SK-N-SH (cell line): Measurements from ENCODE around the gene SCN11A. TPM values are rescaled to one million over a fixed set of nuclear protein-coding genes. Genes with fewer than 3 reads are reported as not detected.

Experiments used
- CTCF ChIA-PET: fragments of 300-600, 350-600 bp; formaldehyde crosslinking; extraction: SDS; loops from one replicate; lab custom pipeline; 2021; lab: Yijun Ruan, JAX
- POLR2A ChIA-PET: fragments of 350-600 bp; sonication (Branson Sonifier 250); formaldehyde crosslinking; extraction: SDS; loops from one replicate; lab custom pipeline; 2020; ENCODE audit warnings: antibody characterized with exemption, inconsistent platforms; lab: Yijun Ruan, JAX
- DNase-seq: peaks from one replicate; pipeline ENCODE4 v3.0.0; 2012
- H2AFZ ChIP-seq: fragments of 200-600 bp; sonication (generic); 2 replicates; pipeline ENCODE4 v1.8.1; 2016; ENCODE audit warnings: antibody characterized with exemption, mild to moderate bottlenecking, low read depth
- H3F3A ChIP-seq: fragments of 200-600 bp; sonication (generic); replicated peaks from 2 replicates; pipeline ENCODE3; 2016; ENCODE audit warnings: antibody characterized with exemption, mild to moderate bottlenecking; ENCODE audit not compliant: insufficient read depth
- H3K27ac ChIP-seq, 2 experiments: fragments of 200-500 bp in 1 of 2; fragments of 200-600 bp in 1 of 2; sonication (Bioruptor generic) in 1 of 2; sonication (generic), shearing (Covaris generic) in 1 of 2; 2 replicates each; pipeline versions ENCODE4 v1.5.1 to v1.6.1; 2014 to 2016; ENCODE audit warnings: low read depth in 2 of 2, inconsistent platforms in 1 of 2, low read length in 1 of 2, mild to moderate bottlenecking in 1 of 2, mixed read lengths in 1 of 2
- H3K27me3 ChIP-seq: fragments of 200-600 bp; sonication (generic), shearing (Covaris generic); 2 replicates; pipeline ENCODE4 v1.6.1; 2016; ENCODE audit warnings: mixed run types; ENCODE audit not compliant: insufficient read depth
- H3K36me3 ChIP-seq, 2 experiments: fragments of 200-500 bp in 1 of 2; fragments of 200-600 bp in 1 of 2; sonication (Bioruptor generic) in 1 of 2; sonication (generic) in 1 of 2; replicated peaks in 1 of 2; 2 replicates each; pipeline versions ENCODE3 to v1.5.1; 2014 to 2016; ENCODE audit warnings: low read length in 1 of 2, mild to moderate bottlenecking in 1 of 2; ENCODE audit not compliant: insufficient read depth in 2 of 2, control insufficient read depth in 1 of 2
- H3K4me1 ChIP-seq, 2 experiments: fragments of 200-500 bp in 1 of 2; fragments of 200-600 bp in 1 of 2; sonication (Bioruptor generic) in 1 of 2; sonication (generic), shearing (Covaris generic) in 1 of 2; 2 replicates each; pipeline versions ENCODE4 v1.5.1 to v1.6.1; 2014 to 2016; ENCODE audit warnings: low read depth in 1 of 2, low read length in 1 of 2, mixed run types in 1 of 2; ENCODE audit not compliant: insufficient read depth in 2 of 2, control insufficient read depth in 1 of 2
- H3K4me2 ChIP-seq: fragments of 200-600 bp; sonication (generic), shearing (Covaris generic); 2 replicates; pipeline ENCODE4 v1.6.1; 2017; ENCODE audit warnings: mixed run types
- H3K4me3 ChIP-seq, 2 experiments: fragments of 200-500 bp in 1 of 2; fragments of 200-600 bp in 1 of 2; sonication (Bioruptor generic) in 1 of 2; sonication (generic), shearing (Covaris generic) in 1 of 2; 2 replicates each; pipeline versions ENCODE4 v1.5.1 to v1.8.1; 2014 to 2016; ENCODE audit warnings: low read depth in 2 of 2, inconsistent platforms in 1 of 2, low read length in 1 of 2, mild to moderate bottlenecking in 1 of 2, mixed read lengths in 1 of 2, moderate library complexity in 1 of 2
- H3K79me2 ChIP-seq: fragments of 200-600 bp; sonication (generic); 2 replicates; pipeline ENCODE4 v1.8.1; 2017; ENCODE audit warnings: mild to moderate bottlenecking; ENCODE audit not compliant: insufficient read depth
- H3K9ac ChIP-seq: fragments of 200-600 bp; sonication (generic); 2 replicates; pipeline ENCODE4 v1.6.1; 2017; ENCODE audit warnings: mixed run types
- H3K9me2 ChIP-seq: fragments of 200-600 bp; sonication (generic); 2 replicates; pipeline ENCODE4 v1.6.1; 2017; ENCODE audit warnings: mixed run types
- H3K9me3 ChIP-seq: fragments of 200-600 bp; sonication (generic); 2 replicates; pipeline ENCODE4 v1.6.1; 2017; ENCODE audit warnings: mixed run types, mild to moderate bottlenecking, moderate library complexity
- H4K20me1 ChIP-seq: fragments of 200-600 bp; sonication (generic); 2 replicates; pipeline ENCODE4 v1.6.1; 2017; ENCODE audit warnings: mild to moderate bottlenecking, mixed run types; ENCODE audit not compliant: insufficient read depth
- CHD2 ChIP-seq: fragments of 150-350 bp; IDR thresholded peaks from 2 replicates; pipeline ENCODE4 v1.6.1; 2018; ENCODE audit warnings: low read length; ENCODE audit not compliant: partially characterized antibody
- EZH2phosphoT487 ChIP-seq: fragments of 200-600 bp; sonication (generic); IDR thresholded peaks from 2 replicates; pipeline ENCODE4 v1.6.1; 2017; ENCODE audit warnings: low read depth, mixed run types, mild to moderate bottlenecking, antibody characterized with exemption, moderate library complexity, borderline replicate concordance
- FOSL2 ChIP-seq: IDR thresholded peaks from 2 replicates; pipeline ENCODE4 v1.4.0; 2012; ENCODE audit warnings: low read depth, mild to moderate bottlenecking, moderate library complexity, borderline replicate concordance
- GABPA ChIP-seq: IDR thresholded peaks from 2 replicates; pipeline ENCODE4 v1.4.0; 2012; ENCODE audit warnings: low read depth, mild to moderate bottlenecking
- GATA2 ChIP-seq: sonication (generic); formaldehyde crosslinking; IDR thresholded peaks from 2 replicates; pipeline ENCODE4 v1.5.0; 2020; ENCODE audit warnings: mild to moderate bottlenecking, missing genetic modification reagents
- JUND ChIP-seq: IDR thresholded peaks from 2 replicates; pipeline ENCODE4 v1.4.0; 2012
- MXI1 ChIP-seq: IDR thresholded peaks from 2 replicates; pipeline ENCODE4 v1.6.1; 2012; ENCODE audit warnings: mild to moderate bottlenecking, low read depth, low read length, improper control_type of control experiment
- NFIC ChIP-seq: IDR thresholded peaks from 2 replicates; pipeline ENCODE4 v1.4.0; 2012; ENCODE audit warnings: borderline replicate concordance
- POLR2AphosphoS5 ChIP-seq: IDR thresholded peaks from 2 replicates; pipeline ENCODE4 v1.6.1; 2012; ENCODE audit warnings: low read depth, low read length
- RAD21 ChIP-seq: IDR thresholded peaks from 2 replicates; pipeline ENCODE4 v1.6.1; 2012; ENCODE audit warnings: mild to moderate bottlenecking, low read length
- RCOR1 ChIP-seq: fragments of 150-350 bp; IDR thresholded peaks from 2 replicates; pipeline ENCODE4 v1.6.1; 2017; ENCODE audit warnings: antibody characterized with exemption, low read length
- SMC3 ChIP-seq: IDR thresholded peaks from 2 replicates; pipeline ENCODE4 v1.6.1; 2012; ENCODE audit warnings: low read depth, low read length, improper control_type of control experiment
- TAF1 ChIP-seq: IDR thresholded peaks from 2 replicates; pipeline ENCODE4 v1.6.1; 2012; ENCODE audit warnings: low read depth, mild to moderate bottlenecking, low read length, moderate library complexity, borderline replicate concordance
- TCF12 ChIP-seq: IDR thresholded peaks from 2 replicates; pipeline ENCODE4 v1.4.0; 2012
- TEAD4 ChIP-seq: IDR thresholded peaks from 2 replicates; pipeline ENCODE4 v1.4.0; 2012; ENCODE audit warnings: mild to moderate bottlenecking, borderline replicate concordance; ENCODE audit not compliant: insufficient read depth
- YY1 ChIP-seq: IDR thresholded peaks from 2 replicates; pipeline ENCODE4 v1.4.0; 2012; ENCODE audit warnings: low read depth, mild to moderate bottlenecking
- WGBS: methylation state at CpG from one replicate; pipeline ENCODE4 v1.1.6; 2017; ENCODE audit warnings: low lambda C conversion rate; 5-methylcytosine and 5-hydroxymethylcytosine counted together
- polyA plus RNA-seq, 3 experiments: library from polyadenylated mRNA; depleted of rRNA; stranded (reverse); fragments of >200 nt; gene quantifications; 2 replicates each; pipeline ENCODE4 v1.2.3, GENCODE V29; 2012
- TF ChIP-seq, protein P1 (sequence below): fragments of 150-350 bp; IDR thresholded peaks from 2 replicates; pipeline ENCODE4 v1.6.1; 2017; ENCODE audit warnings: antibody characterized with exemption, low read length, low read depth, borderline replicate concordance
- TF ChIP-seq, protein P2 (sequence below): IDR thresholded peaks from 2 replicates; pipeline ENCODE4 v1.4.0; 2012; ENCODE audit warnings: low read depth, borderline replicate concordance
- TF ChIP-seq, protein P3 (sequence below): fragments of 150-350 bp; IDR thresholded peaks from 2 replicates; pipeline ENCODE4 v1.6.1; 2016; ENCODE audit warnings: mild to moderate bottlenecking, low read depth, low read length
- TF ChIP-seq, protein P4 (sequence below): IDR thresholded peaks from 2 replicates; pipeline ENCODE4 v1.4.0; 2012; ENCODE audit warnings: low read depth

The SCN11A gene
- polyA plus RNA-seq, 1 of the 3 experiments (the other 2 are of a cell fraction), result 0.02 TPM

DNA sequence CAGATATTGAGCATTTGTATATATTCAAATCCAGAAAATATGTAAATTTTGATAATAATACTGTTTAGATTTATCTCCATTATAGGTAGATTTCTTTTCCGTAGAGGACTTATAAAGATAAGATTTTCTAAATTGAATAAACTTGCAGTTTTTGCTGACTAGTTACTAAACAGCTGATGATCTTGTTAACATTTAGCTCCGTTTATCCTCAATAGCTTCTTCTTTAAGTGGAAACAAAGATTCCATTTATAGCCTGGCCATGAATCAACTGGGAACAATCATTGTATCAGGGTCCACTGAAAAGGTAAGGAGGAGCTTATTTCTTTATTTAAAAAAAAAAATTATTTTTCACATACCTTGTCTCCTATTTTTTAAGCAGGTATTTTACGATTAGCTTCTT lies 16.8 kb upstream of the SCN11A start:
- CTCF ChIA-PET, result interaction anchor here (0.6 to 1.6 kb wide), 2 partner anchors 11 to 13 kb away, joined by 3 to 4 read pairs; no protein-coding TSS in a partner anchor
- WGBS, result 93% methylated on average over 3 of the region's 3 CpGs

More for the DNA sequence above, 16.8 kb upstream of the SCN11A start:
- TF ChIP-seq POLR2AphosphoS5 (no peak), JUND (no peak), YY1 (no peak), TCF12 (no peak), MXI1 (no peak), CHD2 (no peak), TEAD4 (no peak), FOSL2 (no peak), GABPA (no peak), RAD21 (no peak), TAF1 (no peak), EZH2phosphoT487 (no peak), SMC3 (no peak), RCOR1 (no peak), GATA2 (CRISPR knock-in tag) (no peak), NFIC (no peak)
- TF ChIP-seq, protein P1, sequence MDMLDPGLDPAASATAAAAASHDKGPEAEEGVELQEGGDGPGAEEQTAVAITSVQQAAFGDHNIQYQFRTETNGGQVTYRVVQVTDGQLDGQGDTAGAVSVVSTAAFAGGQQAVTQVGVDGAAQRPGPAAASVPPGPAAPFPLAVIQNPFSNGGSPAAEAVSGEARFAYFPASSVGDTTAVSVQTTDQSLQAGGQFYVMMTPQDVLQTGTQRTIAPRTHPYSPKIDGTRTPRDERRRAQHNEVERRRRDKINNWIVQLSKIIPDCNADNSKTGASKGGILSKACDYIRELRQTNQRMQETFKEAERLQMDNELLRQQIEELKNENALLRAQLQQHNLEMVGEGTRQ, result no peak
- TF ChIP-seq, protein P2, sequence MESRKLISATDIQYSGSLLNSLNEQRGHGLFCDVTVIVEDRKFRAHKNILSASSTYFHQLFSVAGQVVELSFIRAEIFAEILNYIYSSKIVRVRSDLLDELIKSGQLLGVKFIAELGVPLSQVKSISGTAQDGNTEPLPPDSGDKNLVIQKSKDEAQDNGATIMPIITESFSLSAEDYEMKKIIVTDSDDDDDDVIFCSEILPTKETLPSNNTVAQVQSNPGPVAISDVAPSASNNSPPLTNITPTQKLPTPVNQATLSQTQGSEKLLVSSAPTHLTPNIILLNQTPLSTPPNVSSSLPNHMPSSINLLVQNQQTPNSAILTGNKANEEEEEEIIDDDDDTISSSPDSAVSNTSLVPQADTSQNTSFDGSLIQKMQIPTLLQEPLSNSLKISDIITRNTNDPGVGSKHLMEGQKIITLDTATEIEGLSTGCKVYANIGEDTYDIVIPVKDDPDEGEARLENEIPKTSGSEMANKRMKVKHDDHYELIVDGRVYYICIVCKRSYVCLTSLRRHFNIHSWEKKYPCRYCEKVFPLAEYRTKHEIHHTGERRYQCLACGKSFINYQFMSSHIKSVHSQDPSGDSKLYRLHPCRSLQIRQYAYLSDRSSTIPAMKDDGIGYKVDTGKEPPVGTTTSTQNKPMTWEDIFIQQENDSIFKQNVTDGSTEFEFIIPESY, result no peak
- TF ChIP-seq, protein P3, sequence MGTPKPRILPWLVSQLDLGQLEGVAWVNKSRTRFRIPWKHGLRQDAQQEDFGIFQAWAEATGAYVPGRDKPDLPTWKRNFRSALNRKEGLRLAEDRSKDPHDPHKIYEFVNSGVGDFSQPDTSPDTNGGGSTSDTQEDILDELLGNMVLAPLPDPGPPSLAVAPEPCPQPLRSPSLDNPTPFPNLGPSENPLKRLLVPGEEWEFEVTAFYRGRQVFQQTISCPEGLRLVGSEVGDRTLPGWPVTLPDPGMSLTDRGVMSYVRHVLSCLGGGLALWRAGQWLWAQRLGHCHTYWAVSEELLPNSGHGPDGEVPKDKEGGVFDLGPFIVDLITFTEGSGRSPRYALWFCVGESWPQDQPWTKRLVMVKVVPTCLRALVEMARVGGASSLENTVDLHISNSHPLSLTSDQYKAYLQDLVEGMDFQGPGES, result no peak
- TF ChIP-seq, protein P4, sequence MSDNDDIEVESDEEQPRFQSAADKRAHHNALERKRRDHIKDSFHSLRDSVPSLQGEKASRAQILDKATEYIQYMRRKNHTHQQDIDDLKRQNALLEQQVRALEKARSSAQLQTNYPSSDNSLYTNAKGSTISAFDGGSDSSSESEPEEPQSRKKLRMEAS, result no peak
- DNase-seq, result no peak
- Histone ChIP-seq H3K4me2 (no peak overlapping the region), H3K9me3 (no peaks in the 10 kb centered on the region), H3K9me2 (no peaks in the 10 kb centered on the region), H3K27me3 (no peaks in the 10 kb centered on the region), H3K79me2 (peaks cover 22% of the 10 kb centered on the region), H3K4me1 (no peaks in the 10 kb centered on the region), H3K4me3 (no peak overlapping the region), H3K36me3 (peaks cover 43 to 64% of the 10 kb centered on the region in 2 experiments), H4K20me1 (no peaks in the 10 kb centered on the region), H3F3A (peaks cover 5% of the 10 kb centered on the region), H3K9ac (no peak overlapping the region), H2AFZ (no peak overlapping the region), H3K27ac (no peak overlapping the region)
- POLR2A ChIA-PET, result no interaction called here
